GM19468 (cell line): ENCODE results near the gene FGF12.

Experiments
- ATAC-seq: cut with Tn5 transposase; IDR thresholded peaks from one replicate; pipeline ENCODE4 v1.9.1; 2021; ENCODE audit warnings: mild to moderate bottlenecking, moderate library complexity, moderate number of reproducible peaks; ENCODE audit not compliant: unreplicated experiment; ENCODE audit errors: extremely low read depth

Gene FGF12

GRCh38 chr3:192229866-192230265 lies 497.5 kb downstream of the FGF12 start:
- ATAC-seq: no peak

- ATAC-seq: no peak
These were observed 502.6 kb downstream of the FGF12 start for GRCh38 chr3:192224634-192225155.

GRCh38 chr3:192223815-192224214 lies 503.5 kb downstream of the FGF12 start:
- no peak for ATAC-seq

DNA sequence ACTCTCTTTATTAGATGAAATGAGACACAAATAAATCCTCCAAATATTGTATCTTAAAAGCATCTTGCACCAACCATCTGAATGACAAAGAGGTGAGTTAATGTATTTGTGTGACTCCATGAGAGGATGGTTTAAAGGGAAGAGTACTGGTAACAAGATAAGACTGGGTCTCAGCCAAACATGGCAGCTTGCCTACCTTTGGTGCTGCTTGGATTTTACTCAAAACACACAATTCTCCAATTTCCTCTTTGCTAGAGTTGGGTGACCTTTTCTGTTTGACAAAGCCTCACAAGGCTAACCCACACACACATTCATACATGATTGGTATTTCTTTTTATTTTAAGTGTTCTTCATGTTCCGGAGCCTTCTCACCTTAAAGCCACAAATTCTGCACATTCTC lies 506.4 kb downstream of the FGF12 start:
- no peak for ATAC-seq

DNA sequence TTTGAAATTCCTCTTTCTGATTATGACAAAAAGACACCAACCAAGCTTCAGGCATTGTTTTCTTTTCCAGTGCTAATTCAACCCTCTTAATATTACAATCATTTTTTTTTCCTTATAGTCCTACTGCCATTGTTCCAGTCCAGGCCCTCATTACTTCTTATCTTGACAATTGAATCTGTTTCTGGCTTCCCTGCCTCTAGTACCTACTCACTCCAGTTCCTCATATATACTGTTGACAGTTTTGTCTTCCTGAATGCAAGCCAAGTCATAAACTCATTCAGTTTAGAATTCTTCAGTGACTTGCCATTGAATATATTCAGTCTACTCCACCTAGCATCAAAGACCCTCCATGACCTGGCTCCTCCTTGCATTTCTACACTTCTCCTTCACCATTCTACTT lies 507.4 kb downstream of the FGF12 start:
- ATAC-seq: no peak

DNA sequence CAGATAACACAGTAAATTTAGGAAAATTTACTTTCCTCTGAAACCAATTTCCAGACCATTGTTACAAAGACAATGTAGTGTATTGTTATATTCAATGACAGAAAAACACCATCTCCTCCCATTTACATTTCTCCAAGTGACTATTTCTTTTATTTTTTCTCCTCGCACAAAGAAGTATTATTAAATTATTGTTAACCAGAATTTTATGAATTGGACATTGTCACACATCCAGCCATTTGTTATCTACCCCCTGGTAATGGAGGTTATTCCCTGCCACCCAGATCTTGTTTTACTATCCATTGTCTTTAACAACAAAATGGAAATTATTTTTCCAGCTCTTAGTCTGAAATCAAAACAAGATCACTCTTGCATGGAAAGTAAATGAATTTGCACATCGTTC lies 511.3 kb downstream of the FGF12 start:
- ATAC-seq: no peak

GRCh38 chr3:192212979-192213378 lies 514.4 kb downstream of the FGF12 start:
- ATAC-seq: no peak

GRCh38 chr3:192212335-192212734 lies 515.0 kb downstream of the FGF12 start:
- ATAC-seq: no peak

GRCh38 chr3:192207651-192208050 lies 519.7 kb downstream of the FGF12 start:
- no peak for ATAC-seq

DNA sequence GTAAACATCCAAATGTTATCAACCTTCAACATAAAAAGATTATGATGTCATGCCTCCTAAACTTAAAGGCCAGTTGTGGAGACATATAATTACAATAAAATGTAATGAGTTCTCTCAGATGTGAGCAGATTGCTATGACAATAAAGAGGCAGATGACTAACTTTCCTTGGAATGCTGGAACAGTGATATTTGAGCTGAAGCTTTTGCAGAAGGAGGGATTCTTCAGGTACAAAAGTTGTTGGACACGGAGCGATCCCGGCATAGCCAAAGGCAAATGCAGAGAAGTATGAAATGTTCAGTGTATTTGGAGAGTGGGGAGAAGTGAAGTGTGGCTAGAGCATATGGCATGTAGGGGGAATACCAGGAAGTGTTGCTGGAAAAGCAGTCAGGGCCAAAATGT lies 520.1 kb downstream of the FGF12 start:
- ATAC-seq: no peak

DNA sequence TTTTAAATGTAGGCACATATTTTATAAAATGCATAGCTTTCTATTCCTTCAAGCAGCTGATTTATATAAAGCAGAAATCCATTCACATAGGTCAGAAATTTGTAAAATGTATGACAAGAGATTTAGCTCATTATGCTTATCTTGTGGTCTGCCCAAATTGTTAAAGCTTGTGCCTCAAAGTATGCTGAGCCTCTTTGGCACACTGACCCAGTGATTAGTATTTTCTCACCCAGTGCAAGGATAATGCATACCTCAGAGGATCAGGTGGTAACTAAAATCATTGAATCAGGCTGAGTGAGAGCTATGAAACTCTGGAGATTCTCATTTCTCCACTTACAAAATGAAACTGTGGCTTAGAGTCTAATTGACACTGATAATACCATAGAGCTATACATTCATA lies 533.3 kb downstream of the FGF12 start:
- no peak for ATAC-seq

- peak; percentile 81 for ATAC-seq
These were observed 539.0 kb downstream of the FGF12 start for GRCh38 chr3:192188218-192188835.

DNA sequence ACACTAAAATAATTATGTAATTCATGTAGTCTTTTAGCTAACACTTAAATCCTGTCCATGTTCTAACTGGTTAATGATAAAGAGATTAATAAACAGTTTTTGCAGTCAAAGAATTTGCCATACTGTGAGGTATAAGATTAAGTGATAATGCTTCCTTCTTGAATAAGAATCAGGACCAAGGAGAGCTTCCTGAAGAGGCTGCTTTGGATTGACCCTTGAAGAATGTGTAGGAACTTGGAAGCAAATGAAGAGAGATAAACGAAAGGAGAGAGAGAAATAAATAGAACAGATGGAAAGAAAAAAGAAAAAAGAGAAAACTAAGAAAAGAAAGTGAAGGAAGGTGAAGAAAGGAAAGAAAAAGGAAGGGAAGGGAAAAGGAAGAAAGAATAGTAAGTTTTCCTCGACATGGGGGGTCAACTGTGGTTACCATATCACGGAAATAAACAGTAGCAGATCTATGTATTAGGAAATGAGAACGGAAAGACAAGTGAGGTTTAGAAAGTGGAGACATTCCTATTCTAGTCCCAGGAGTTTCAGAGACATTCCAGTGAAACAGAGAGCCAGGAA lies 539.8 kb downstream of the FGF12 start:
- no peak for ATAC-seq

DNA sequence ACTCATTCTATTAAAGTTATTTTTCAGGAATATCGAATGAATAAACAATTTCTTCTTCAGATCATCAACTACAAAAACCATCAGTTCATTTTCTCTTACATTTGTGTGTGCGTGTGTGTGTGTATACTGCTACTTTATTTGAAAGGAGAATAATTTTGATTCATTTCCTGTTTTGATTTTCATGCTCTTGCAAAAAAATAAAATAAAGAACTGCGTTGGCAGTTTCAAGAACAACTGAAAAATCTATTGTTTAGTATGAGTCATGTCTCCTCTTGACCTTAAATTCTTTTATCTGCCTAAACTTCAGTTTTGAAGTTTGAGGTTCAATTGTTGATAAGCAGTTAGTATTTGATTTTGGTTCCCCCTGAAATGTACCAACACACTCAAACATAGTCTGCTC lies 540.8 kb downstream of the FGF12 start:
- no peak for ATAC-seq

GRCh38 chr3:192186045-192186444 lies 541.3 kb downstream of the FGF12 start:
- no peak for ATAC-seq

GRCh38 chr3:192183109-192183508 lies 544.2 kb downstream of the FGF12 start:
- ATAC-seq: no peak

DNA sequence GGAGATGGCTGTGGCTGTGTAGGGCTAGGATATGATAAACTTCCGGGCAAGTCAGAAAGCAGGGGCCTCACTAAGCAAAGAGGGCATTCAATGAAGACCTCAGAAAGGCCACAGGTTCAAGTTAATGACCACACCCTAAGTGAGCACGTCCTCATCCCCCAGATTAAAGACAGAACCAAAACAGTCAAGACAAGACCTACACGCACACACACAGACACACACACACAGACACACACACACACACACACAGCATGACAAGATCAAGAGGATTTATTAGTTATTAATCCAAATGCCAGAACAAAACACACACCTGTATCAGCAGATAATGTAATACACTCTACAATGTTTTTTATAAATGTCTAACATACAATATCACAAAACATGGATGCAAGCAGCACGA lies 546.2 kb downstream of the FGF12 start:
- ATAC-seq: no peak

- ATAC-seq: no peak
These were observed 550.0 kb downstream of the FGF12 start for GRCh38 chr3:192177383-192177782.

GRCh38 chr3:192174283-192174682 lies 553.1 kb downstream of the FGF12 start:
- ATAC-seq: no peak

DNA sequence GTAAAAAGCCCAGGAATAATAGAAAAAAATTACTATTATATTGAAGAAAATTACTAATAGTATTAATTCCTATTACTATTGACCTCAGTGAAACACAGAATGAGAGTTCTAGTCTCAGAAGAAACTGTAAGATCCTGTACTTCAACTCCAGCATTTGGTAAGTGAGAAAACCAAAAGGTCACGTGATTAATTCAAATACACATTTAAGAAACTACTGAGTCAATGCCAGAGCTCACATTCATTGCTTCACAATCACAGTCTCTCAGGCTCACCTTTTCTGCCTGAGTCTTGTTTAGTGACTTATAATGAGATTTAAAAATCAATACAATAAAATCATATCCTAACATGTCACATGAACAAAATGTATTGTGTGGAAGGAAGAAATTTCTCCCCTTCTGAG lies 556.1 kb downstream of the FGF12 start:
- ATAC-seq: no peak

GRCh38 chr3:192170659-192171058 lies 556.7 kb downstream of the FGF12 start:
- no peak for ATAC-seq

DNA sequence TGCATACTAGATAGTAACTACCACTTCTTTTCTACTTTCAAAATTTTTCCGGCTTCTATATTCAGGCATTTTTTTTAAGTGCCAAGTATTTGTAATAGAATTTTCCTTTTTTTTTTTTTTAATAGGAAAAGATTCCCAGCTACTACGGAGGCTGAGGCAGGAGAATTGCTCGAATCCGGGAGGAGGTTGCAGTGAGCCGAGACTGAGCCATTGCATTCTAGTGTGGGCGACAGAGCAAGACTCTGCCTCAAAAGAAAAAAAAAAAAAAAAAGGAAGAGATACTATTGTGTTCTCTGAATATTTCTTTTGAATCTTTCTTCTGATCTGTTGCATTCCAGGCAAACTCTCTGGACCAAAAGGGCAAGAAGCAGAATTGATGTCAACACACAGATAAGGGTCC lies 557.3 kb downstream of the FGF12 start:
- no peak for ATAC-seq
